Activated T-cell treated with anti-CD3 and anti-CD28 coated beads for 48 hours (primary cell): Measurements from ENCODE around the gene KLRG1.

ENCODE experiments used
- DNase-seq: peaks from one replicate; pipeline ENCODE4 v3.0.0-alpha.2; 2020; ENCODE audit warnings: low read depth

The KLRG1 gene

GRCh38 chr12:8989413-8989812 lies at the start of gene KLRG1:
TSS of gene KLRG1 (plus strand) at chr12:8989546. CDS start at chr12:8989636, 90 bp downstream.
- DNase-seq: no peak

GRCh38 chr12:8941691-8942478 lies 47.5 kb upstream of the KLRG1 start:
- no peak for DNase-seq

GRCh38 chr12:8943565-8944186 lies 45.7 kb upstream of the KLRG1 start:
- DNase-seq: no peak

GRCh38 chr12:8946733-8947132 lies 42.6 kb upstream of the KLRG1 start:
- no peak for DNase-seq

GRCh38 chr12:8947737-8948136 lies 41.6 kb upstream of the KLRG1 start:
- no peak for DNase-seq

- DNase-seq: no peak
These were observed 40.5 kb upstream of the KLRG1 start for GRCh38 chr12:8948701-8949341.

- DNase-seq: peak; percentile 91
These were observed 39.8 kb upstream of the KLRG1 start, which contains the start of gene M6PR for GRCh38 chr12:8949342-8950220. TSS of gene M6PR (minus strand) at chr12:8949645. CDS start at chr12:8946404, 3,241 bp downstream.

- no peak for DNase-seq
These were observed 39.2 kb upstream of the KLRG1 start for GRCh38 chr12:8950221-8950527.

- DNase-seq: no peak
These were observed 38.5 kb upstream of the KLRG1 start for GRCh38 chr12:8950702-8951478.

GRCh38 chr12:8951744-8952143 lies 37.6 kb upstream of the KLRG1 start:
- DNase-seq: no peak

- no peak for DNase-seq
These were observed 35.5 kb upstream of the KLRG1 start for GRCh38 chr12:8953773-8954402.

- DNase-seq: no peak
These were observed 33.3 kb upstream of the KLRG1 start for GRCh38 chr12:8956073-8956472.

- no peak for DNase-seq
These were observed 32.6 kb upstream of the KLRG1 start for GRCh38 chr12:8956772-8957171.

GRCh38 chr12:8957561-8957960 lies 31.8 kb upstream of the KLRG1 start:
- no peak for DNase-seq

GRCh38 chr12:8958066-8958465 lies 31.3 kb upstream of the KLRG1 start:
- DNase-seq: no peak

GRCh38 chr12:8960176-8960575 lies 29.2 kb upstream of the KLRG1 start:
- no peak for DNase-seq

- DNase-seq: no peak
These were observed 20.6 kb upstream of the KLRG1 start for GRCh38 chr12:8968761-8969160.

GRCh38 chr12:8969861-8970411 lies 19.4 kb upstream of the KLRG1 start:
- no peak for DNase-seq

GRCh38 chr12:8970432-8970831 lies 18.9 kb upstream of the KLRG1 start:
- DNase-seq: no peak

- DNase-seq: no peak
These were observed 9.2 kb upstream of the KLRG1 start for GRCh38 chr12:8980137-8980536.
